HUES48 (cell line): ENCODE results near the gene C14orf93.

Experiments
- H3K27ac ChIP-seq: one replicate; pipeline ENCODE4 v1.7.0; 2013; ENCODE audit warnings: low read depth, low read length, inconsistent platforms
- H3K27me3 ChIP-seq: 2 replicates; pipeline ENCODE4 v1.6.1; 2013; ENCODE audit warnings: mild to moderate bottlenecking, low read length; ENCODE audit not compliant: control insufficient read depth, insufficient read depth
- H3K36me3 ChIP-seq: 2 replicates; pipeline ENCODE4 v1.6.1; 2013; ENCODE audit warnings: low read length; ENCODE audit not compliant: control insufficient read depth, insufficient read depth
- H3K4me1 ChIP-seq: 2 replicates; pipeline ENCODE4 v1.6.1; 2013; ENCODE audit warnings: mild to moderate bottlenecking, low read length; ENCODE audit not compliant: control insufficient read depth, insufficient read depth
- H3K4me3 ChIP-seq: 2 replicates; pipeline ENCODE4 v1.5.1; 2013; ENCODE audit warnings: mild to moderate bottlenecking, low read depth, low read length
- H3K9ac ChIP-seq: 2 replicates; pipeline ENCODE4 v1.6.1; 2013; ENCODE audit warnings: mild to moderate bottlenecking, low read depth, low read length, moderate library complexity
- H3K9me3 ChIP-seq: 2 replicates; pipeline ENCODE4 v1.6.1; 2013; ENCODE audit warnings: low read length; ENCODE audit not compliant: control insufficient read depth, insufficient read depth

The C14orf93 gene

DNA sequence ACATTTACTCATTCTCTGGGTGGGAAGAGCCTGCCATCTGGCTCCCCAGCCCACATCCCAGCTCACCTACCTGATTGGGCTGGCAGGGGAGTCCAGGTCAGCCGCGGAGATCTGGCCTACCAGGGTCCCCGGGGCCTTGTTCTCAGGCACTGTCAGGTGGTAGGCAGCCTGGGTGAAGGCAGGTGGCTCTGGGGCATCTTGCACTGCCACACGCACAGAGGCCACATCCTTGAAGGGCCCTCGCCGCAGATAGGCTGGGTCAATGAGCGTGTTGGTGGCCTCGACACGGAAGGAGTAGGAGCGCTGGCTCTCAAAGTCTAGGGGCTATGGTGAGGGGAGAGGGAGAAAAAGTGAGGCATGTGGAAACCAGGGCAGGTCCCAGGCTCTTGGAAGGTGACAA lies 43.5 kb upstream of the C14orf93 start:
- H3K9ac ChIP-seq = no peak overlapping the region
- peaks cover 11% of the 10 kb centered on the region for H3K4me1 ChIP-seq
- no peak overlapping the region for H3K27ac ChIP-seq
- H3K27me3 ChIP-seq = peaks cover 9% of the 10 kb centered on the region; the same call in 1 of the 2 replicates
- H3K9me3 ChIP-seq = no peaks in the 10 kb centered on the region
- H3K36me3 ChIP-seq = peaks cover 18% of the 10 kb centered on the region
- no peak overlapping the region for H3K4me3 ChIP-seq

DNA sequence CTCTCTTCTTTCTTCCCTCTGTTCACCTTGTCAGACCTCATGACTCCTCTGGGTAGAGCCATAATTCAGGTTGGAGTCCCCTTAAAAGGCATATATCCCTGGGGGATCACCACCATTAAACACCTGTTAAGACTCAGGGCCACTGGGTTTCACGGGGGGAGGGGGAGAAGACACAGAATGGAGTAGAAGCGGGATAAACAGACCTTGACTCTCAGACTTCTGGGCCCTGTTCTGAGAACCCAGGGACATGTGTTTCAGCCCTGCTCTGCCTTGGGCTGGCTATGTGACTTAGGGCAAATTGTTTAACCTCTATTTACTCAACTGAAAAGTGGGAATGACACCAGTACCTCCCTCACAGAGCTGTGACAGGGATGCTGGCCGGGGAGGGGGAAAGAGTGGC lies 42.7 kb upstream of the C14orf93 start:
- H3K9ac ChIP-seq = no peak overlapping the region
- H3K4me1 ChIP-seq = peaks cover 11% of the 10 kb centered on the region
- H3K36me3 ChIP-seq = peaks cover 18% of the 10 kb centered on the region
- H3K27me3 ChIP-seq = peaks cover 9% of the 10 kb centered on the region; the same call in 1 of the 2 replicates
- H3K27ac ChIP-seq = no peak overlapping the region
- H3K9me3 ChIP-seq = no peaks in the 10 kb centered on the region
- no peak overlapping the region for H3K4me3 ChIP-seq

DNA sequence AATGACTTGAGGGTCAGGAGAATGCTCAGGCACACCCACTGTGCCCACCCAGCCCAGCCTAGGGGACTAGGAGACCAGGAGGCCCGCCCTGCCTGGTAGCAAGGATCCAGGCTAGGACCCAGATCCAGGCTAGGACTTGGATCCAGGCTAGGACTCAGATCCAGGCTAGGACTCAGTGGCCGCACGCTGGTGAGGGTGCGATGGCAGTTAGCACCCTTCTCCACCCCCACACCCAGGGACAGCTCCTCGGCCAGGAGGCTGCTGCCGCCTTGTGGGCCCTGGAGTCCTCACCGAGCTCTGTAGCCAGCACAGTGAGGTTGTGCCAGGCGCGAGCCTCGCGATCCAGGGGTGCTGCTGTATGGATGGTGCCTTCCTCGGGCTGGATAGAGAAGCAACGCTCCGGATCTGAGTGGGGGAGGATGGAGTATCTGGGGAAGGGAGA lies 42.3 kb upstream of the C14orf93 start:
- H3K4me1 ChIP-seq = peaks cover 11% of the 10 kb centered on the region
- peaks cover 18% of the 10 kb centered on the region for H3K36me3 ChIP-seq
- H3K9ac ChIP-seq = no peak overlapping the region
- H3K9me3 ChIP-seq = no peaks in the 10 kb centered on the region
- no peak overlapping the region for H3K4me3 ChIP-seq
- H3K27ac ChIP-seq = no peak overlapping the region
- peaks cover 9% of the 10 kb centered on the region; the same call in 1 of the 2 replicates for H3K27me3 ChIP-seq

DNA sequence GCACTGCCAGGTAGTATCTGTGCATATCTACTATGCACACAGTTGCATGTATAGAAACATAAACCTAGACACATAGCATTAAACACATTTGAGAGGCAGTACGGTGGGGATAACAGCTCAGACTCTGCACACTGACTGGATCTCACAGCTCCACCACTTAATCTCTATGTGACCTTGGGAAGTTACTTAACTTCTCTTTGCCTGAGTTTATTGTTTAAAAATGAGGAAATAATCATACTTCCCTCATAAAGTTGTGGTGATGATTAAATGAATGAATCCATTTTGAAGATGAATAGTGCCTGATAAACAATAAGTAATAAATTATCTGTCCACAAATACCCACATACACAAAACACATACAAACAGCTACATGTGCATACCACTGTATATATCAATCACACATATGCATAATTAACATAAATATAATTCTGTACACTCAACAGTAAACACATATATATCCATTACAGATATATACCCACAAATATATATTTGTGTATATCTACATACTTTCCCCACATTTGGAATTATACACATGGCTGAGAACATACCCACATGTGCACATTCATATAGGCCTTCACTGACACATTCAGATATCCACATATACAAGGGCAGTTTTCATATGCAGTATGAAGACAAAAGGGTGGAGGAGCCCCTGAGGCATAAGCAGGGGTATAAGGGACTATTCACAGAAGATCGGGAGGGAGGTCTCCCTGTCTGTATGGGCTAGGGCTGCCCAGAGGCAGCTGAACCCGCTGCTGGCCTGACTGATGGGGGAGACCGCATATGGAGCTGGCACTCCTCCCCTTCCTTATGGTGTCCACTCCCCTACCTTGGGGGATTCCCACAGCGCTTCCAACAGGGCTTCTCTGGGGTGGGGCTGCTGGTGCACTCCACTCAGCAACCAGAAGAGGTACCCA lies 41.5 kb upstream of the C14orf93 start:
- 0 out of 2 replicates have a peak, but pooled peaks cover 2% of the 10 kb centered on the region for H3K27me3 ChIP-seq
- no peak overlapping the region for H3K9ac ChIP-seq
- peaks cover 7% of the 10 kb centered on the region for H3K4me1 ChIP-seq
- H3K36me3 ChIP-seq = peaks cover 18% of the 10 kb centered on the region
- H3K9me3 ChIP-seq = no peaks in the 10 kb centered on the region
- H3K4me3 ChIP-seq = no peak overlapping the region
- no peak overlapping the region for H3K27ac ChIP-seq

DNA sequence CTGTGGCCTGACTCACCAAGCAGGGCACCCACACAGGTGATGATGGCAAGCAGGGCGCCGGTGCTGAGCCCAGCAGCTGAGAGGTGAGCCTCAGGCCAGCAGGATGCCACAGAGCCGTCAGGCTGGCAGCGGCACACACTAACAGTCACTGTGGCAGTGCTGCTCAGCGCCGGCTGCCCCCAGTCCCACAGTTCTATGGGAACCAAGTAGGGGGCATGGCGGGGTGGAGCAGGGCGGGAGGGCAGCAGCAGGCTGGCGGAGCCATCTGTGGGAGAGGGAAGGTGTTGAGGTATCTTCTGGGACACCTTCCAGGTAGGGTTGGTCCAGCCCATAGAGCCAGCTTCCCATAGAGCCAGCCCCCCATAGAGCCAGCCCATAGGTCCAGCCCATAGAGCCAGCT lies 39.1 kb upstream of the C14orf93 start:
- Histone ChIP-seq H3K9me3 (no peaks in the 10 kb centered on the region), H3K4me1 (no peaks in the 10 kb centered on the region), H3K27ac (no peak overlapping the region), H3K4me3 (no peak overlapping the region), H3K9ac (no peak overlapping the region), H3K36me3 (peaks cover 17% of the 10 kb centered on the region), H3K27me3 (no peaks in the 10 kb centered on the region)

DNA sequence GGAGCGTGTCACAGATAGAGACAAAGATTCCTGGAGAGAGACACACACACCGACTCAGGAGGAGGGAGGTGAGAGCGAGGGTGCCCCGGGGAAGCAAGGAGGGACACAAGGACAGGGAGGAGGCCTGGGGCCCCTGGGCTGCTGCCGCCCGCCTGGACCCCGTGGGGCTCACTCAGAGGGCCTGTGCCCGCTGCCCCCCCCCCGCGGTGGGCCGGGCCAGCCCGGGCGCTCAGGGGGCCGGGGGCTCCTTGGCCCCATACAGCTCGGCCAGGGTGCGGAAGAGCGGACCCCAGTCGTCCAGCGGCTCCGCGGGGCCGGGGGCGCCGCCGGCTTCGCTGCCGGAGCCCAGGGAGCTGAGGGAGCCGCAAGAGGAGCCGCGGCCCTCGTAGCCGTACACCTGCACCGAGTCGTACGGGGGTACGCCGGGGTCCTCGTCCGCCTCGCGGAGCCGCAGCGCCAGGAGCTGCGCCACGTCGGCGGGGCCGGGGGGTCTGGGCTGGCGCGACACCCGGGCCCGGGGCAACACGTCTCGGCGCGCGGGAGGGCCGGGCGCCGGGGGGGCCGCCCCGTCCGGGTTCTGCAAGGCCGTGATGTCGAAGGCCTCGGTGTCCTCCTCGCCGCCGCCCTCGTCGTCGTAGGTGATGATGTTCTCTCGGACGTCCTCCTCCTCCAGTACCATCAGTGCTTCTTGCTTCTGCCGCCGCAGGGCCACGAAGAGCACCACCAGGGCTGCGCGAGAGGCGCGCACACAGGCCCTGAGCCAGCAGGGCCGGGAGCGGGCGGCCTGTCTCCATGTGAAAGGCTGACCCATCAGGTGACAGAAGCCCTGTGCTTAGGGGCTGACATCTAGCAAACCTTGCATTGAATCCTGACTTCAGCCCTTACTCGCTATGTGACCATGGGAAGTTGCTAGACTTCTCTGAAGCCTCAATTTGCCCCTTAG lies 38.1 kb upstream of the C14orf93 start:
- Histone ChIP-seq H3K4me1 (no peaks in the 10 kb centered on the region), H3K9ac (no peak overlapping the region), H3K36me3 (peaks cover 8% of the 10 kb centered on the region), H3K27ac (no peak overlapping the region), H3K9me3 (no peaks in the 10 kb centered on the region), H3K4me3 (no peak overlapping the region), H3K27me3 (no peaks in the 10 kb centered on the region)

DNA sequence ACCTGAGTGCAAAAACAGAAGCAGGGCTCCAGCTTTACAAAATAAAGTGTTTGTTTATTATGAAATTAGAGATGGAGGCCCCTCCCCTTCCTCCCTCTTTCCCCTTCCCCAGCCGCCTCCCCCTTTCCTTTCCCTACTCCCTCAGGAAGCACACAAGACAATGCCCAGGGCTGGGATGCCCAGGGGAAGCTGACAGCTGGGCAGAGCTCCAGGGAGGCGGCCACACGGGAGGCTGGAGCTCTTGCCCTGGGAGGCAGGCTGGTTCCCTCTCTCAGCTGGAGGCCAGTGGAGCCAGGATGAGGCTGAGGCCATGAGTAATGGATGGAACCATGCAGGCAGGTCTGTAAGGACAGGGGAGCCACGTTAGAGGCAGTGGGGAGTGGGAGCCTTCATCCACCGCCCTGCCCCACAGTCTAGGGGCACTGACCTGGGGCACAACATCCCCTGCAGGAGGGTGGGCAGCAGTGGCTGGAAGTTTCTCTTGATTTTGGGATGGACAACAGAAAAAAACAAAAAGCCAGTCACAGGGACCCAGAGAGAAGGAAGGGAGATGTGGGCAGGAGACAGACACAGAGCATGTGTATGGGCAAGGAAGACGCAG lies 37.2 kb upstream of the C14orf93 start:
- Histone ChIP-seq H3K36me3 (peaks cover 5% of the 10 kb centered on the region), H3K9me3 (no peaks in the 10 kb centered on the region), H3K27me3 (no peaks in the 10 kb centered on the region), H3K9ac (no peak overlapping the region), H3K27ac (no peak overlapping the region), H3K4me1 (no peaks in the 10 kb centered on the region), H3K4me3 (no peak overlapping the region)

DNA sequence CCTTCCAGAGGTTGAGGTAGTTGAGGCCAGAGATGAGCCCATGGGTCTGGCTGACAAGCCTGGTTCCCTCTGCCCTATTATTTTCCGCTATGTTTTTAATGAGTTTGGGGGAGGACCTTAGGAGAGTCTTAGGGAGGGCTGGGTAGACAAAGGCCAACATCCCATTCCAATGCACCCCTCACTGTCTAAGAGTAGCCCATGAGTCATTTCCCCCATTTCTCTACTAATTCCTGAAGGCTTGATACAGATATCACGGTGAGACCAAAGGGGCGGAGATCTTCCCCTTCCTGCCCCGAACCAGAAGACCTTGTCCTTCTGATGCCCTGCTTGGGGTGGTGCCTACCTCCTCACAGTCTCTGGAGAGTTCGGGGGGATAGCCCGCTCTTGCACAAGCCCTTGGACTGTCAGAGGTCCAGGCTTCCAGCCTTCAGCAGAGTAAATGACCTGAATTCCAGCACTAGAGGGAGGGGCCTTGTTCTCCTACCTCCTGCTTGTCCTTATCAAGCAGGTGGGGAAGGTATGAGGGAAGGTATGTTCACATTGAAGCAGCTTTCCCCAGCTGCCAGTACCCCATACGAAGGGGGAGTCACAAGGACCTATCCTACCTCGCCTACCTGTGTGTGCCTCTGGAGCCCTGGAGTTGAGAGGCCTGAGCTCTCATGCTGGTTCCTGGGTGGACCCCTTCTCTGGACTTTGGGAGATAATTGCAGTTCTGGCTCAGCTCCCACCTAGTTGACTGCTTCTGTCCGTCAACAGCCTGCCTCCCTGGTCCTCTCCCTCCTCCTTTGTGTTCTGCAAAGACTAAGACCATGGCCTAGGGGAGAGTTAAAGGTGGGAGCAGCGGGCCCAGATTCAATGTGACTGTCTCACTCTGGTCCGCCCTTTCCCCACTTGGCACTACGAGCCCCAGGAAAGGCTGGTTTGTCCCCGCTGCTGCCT lies 35.7 kb upstream of the C14orf93 start:
- Histone ChIP-seq H3K9me3 (no peaks in the 10 kb centered on the region), H3K27me3 (no peaks in the 10 kb centered on the region), H3K36me3 (peaks cover 5% of the 10 kb centered on the region), H3K9ac (no peak overlapping the region), H3K4me1 (no peaks in the 10 kb centered on the region), H3K27ac (no peak overlapping the region), H3K4me3 (no peak overlapping the region)

DNA sequence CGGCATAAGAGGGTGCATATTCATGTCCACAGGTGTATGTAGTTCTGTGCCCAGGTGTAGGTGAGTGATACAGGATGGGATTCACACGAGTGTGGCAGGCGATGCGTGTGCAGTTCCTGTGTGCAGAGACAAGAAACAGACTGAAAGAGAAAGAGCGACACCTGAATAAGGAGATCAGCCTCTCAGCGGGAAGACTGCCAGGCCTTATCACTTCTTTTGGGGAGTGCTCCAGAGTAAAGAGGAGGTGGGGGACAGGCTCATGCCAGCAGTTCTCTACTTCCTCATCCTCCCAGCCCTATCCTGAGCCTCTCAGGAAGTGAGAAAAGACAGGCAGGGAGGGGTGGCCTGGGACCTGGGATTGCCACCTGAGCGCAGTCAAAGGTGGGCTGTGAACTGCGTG lies 34.9 kb upstream of the C14orf93 start:
- Histone ChIP-seq H3K9me3 (no peaks in the 10 kb centered on the region), H3K27me3 (no peaks in the 10 kb centered on the region), H3K36me3 (peaks cover 2% of the 10 kb centered on the region), H3K27ac (no peak overlapping the region), H3K4me3 (no peak overlapping the region), H3K9ac (no peak overlapping the region), H3K4me1 (no peaks in the 10 kb centered on the region)

DNA sequence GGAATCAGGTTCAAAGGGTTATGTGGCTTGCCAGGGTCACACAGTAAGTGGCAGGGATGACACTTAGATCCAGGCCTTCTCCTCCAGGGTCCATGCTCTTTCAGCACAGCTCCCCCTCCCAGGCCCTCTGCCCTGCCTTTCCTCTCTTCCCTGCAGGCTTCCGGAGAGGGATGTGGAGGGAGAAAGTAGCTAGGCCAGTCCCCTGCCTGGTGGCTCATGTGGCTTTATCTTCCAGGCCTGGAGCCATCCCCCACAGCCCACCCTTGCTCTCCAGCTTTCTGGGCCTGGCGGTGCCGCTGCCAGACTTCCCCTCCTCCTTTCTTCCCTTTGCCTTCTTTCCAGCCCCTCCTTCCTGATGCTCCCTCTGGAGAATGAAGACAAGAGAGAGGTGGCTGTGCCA lies 33.8 kb upstream of the C14orf93 start:
- Histone ChIP-seq H3K4me3 (no peak overlapping the region), H3K36me3 (no peaks in the 10 kb centered on the region; the same call in 1 of the 2 replicates), H3K27me3 (no peaks in the 10 kb centered on the region), H3K4me1 (no peaks in the 10 kb centered on the region), H3K9me3 (no peaks in the 10 kb centered on the region), H3K9ac (no peak overlapping the region), H3K27ac (no peak overlapping the region)
